ENCODE data around the gene SLC25A43.

The SLC25A43 gene

GRCh38 chrX:119500061-119500800 lies 101.1 kb downstream of the SLC25A43 start:
- TF ChIP-seq CTCF (IDR thresholded peaks at IDR 0.05; ENCODE audit: borderline replicate concordance, insufficient read depth, low read depth, low read length) = no peak

GRCh38 chrX:119501511-119502148 lies 102.5 kb downstream of the SLC25A43 start:
- H3K4me3 ChIP-seq (ENCODE audit: low read depth, low read length) = no peak overlapping the region
- no peak for TF ChIP-seq CTCF (IDR thresholded peaks at IDR 0.05; ENCODE audit: borderline replicate concordance, insufficient read depth, low read depth, low read length)

More at GRCh38 chrX:119500061-119500800, 101.1 kb downstream of the SLC25A43 start:
- H3K4me3 ChIP-seq (ENCODE audit: low read depth, low read length) = no peak overlapping the region

GRCh38 chrX:119502727-119503483 lies 103.8 kb downstream of the SLC25A43 start:
- H3K4me3 ChIP-seq (ENCODE audit: low read depth, low read length) = no peak overlapping the region
- TF ChIP-seq CTCF (IDR thresholded peaks at IDR 0.05; ENCODE audit: borderline replicate concordance, insufficient read depth, low read depth, low read length) = no peak

- TF ChIP-seq CTCF (IDR thresholded peaks at IDR 0.05; ENCODE audit: borderline replicate concordance, insufficient read depth, low read depth, low read length) = no peak
- H3K4me3 ChIP-seq (ENCODE audit: low read depth, low read length) = no peak overlapping the region
These were observed 104.3 kb downstream of the SLC25A43 start for GRCh38 chrX:119503484-119503861.
